GM19438 (cell line): ENCODE results near the gene ESCO1.
"Not testable (repeated sequence)": the region's sequence is repeated elsewhere in the genome, so short reads cannot be mapped to it uniquely, and the experiment has no call there.

Source experiments
- ATAC-seq: cut with Tn5 transposase; IDR thresholded peaks from one replicate; pipeline ENCODE4 v1.9.1; 2021; ENCODE audit warnings: low read depth; ENCODE audit not compliant: unreplicated experiment

ESCO1 gene

GRCh38 chr18:21593540-21594257 lies 6.8 kb downstream of the ESCO1 start:
- no peak for ATAC-seq

- ATAC-seq = not testable (repeated sequence)
These were observed 8.1 kb downstream of the ESCO1 start for GRCh38 chr18:21592361-21592760.

- no peak for ATAC-seq
These were observed 16.1 kb downstream of the ESCO1 start for GRCh38 chr18:21584391-21584790.

GRCh38 chr18:21575656-21576055 lies 24.8 kb downstream of the ESCO1 start:
- no peak for ATAC-seq

- ATAC-seq = no peak
These were observed 28.7 kb downstream of the ESCO1 start for GRCh38 chr18:21571772-21572171.

- no peak for ATAC-seq
These were observed 41.3 kb downstream of the ESCO1 start for GRCh38 chr18:21559195-21559594.

GRCh38 chr18:21557607-21558253 lies 42.8 kb downstream of the ESCO1 start:
- ATAC-seq = no peak

- ATAC-seq = no peak
These were observed 50.0 kb downstream of the ESCO1 start for GRCh38 chr18:21550510-21550970.

GRCh38 chr18:21548647-21549046 lies 51.9 kb downstream of the ESCO1 start:
- no peak for ATAC-seq

- ATAC-seq = no peak
These were observed 54.1 kb downstream of the ESCO1 start for GRCh38 chr18:21546423-21546822.

- no peak for ATAC-seq
These were observed 62.3 kb downstream of the ESCO1 start for GRCh38 chr18:21538230-21538629.

- ATAC-seq = no peak
These were observed 66.2 kb downstream of the ESCO1 start for GRCh38 chr18:21534327-21534726.

- no peak for ATAC-seq
These were observed 74.0 kb downstream of the ESCO1 start for GRCh38 chr18:21526463-21526862.

GRCh38 chr18:21525916-21526315 lies 74.6 kb downstream of the ESCO1 start:
- ATAC-seq = no peak

GRCh38 chr18:21522530-21522929 lies 78.0 kb downstream of the ESCO1 start:
- ATAC-seq = no peak

GRCh38 chr18:21513741-21514140 lies 86.8 kb downstream of the ESCO1 start:
- ATAC-seq = no peak

GRCh38 chr18:21513292-21513691 lies 87.2 kb downstream of the ESCO1 start:
- ATAC-seq = no peak

GRCh38 chr18:21509062-21509461 lies 91.4 kb downstream of the ESCO1 start:
- no peak for ATAC-seq

GRCh38 chr18:21507913-21508701 lies 92.4 kb downstream of the ESCO1 start:
- ATAC-seq = no peak

- no peak for ATAC-seq
These were observed 97.8 kb downstream of the ESCO1 start for GRCh38 chr18:21502661-21503060.

GRCh38 chr18:21499997-21500396 lies 100.5 kb downstream of the ESCO1 start:
- ATAC-seq = no peak
